B cell (primary cell): ENCODE data around the gene GLB1L3.

Experiments used
- EZH2 ChIP-seq: IDR thresholded peaks from 2 replicates; pipeline ENCODE4 v1.6.1; 2012; ENCODE audit warnings: borderline replicate concordance, low read depth, mild to moderate bottlenecking, moderate library complexity, low read length; ENCODE audit not compliant: insufficient read depth, poor library complexity, severe bottlenecking
- TF ChIP-seq, protein P1 (sequence below): fragments of 200-600 bp; IDR thresholded peaks from one replicate; pipeline ENCODE4 v1.8.0; 2022; ENCODE audit warnings: antibody characterized with exemption, mild to moderate bottlenecking

DNA sequence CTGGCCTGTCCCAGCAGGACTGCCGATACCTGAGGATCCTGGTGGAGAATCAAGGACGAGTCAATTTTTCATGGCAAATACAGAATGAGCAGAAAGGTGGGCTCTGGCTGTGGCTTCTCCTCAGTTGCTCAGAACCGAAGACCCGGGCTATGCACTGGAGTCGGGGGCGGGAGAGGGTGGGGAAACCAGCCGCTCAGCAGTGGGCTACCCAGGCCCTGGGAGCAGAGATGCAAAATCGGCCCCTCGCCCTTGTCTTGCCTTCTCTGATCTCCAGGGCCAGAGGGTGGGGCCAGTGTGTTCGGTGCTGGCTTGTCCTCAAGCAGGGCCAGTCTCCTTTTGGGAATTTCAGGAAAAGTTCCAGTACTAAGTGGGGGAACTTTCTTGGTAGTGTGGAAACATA lies 37.2 kb downstream of the GLB1L3 start:
- TF ChIP-seq, protein P1, sequence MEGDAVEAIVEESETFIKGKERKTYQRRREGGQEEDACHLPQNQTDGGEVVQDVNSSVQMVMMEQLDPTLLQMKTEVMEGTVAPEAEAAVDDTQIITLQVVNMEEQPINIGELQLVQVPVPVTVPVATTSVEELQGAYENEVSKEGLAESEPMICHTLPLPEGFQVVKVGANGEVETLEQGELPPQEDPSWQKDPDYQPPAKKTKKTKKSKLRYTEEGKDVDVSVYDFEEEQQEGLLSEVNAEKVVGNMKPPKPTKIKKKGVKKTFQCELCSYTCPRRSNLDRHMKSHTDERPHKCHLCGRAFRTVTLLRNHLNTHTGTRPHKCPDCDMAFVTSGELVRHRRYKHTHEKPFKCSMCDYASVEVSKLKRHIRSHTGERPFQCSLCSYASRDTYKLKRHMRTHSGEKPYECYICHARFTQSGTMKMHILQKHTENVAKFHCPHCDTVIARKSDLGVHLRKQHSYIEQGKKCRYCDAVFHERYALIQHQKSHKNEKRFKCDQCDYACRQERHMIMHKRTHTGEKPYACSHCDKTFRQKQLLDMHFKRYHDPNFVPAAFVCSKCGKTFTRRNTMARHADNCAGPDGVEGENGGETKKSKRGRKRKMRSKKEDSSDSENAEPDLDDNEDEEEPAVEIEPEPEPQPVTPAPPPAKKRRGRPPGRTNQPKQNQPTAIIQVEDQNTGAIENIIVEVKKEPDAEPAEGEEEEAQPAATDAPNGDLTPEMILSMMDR: no peak
- TF ChIP-seq EZH2: no peak
